ENCODE results near the gene HSPA8.
"Not testable (repeated sequence)": the region's sequence is repeated elsewhere in the genome, so short reads cannot be mapped to it uniquely, and the experiment has no call there.

Gene HSPA8

DNA sequence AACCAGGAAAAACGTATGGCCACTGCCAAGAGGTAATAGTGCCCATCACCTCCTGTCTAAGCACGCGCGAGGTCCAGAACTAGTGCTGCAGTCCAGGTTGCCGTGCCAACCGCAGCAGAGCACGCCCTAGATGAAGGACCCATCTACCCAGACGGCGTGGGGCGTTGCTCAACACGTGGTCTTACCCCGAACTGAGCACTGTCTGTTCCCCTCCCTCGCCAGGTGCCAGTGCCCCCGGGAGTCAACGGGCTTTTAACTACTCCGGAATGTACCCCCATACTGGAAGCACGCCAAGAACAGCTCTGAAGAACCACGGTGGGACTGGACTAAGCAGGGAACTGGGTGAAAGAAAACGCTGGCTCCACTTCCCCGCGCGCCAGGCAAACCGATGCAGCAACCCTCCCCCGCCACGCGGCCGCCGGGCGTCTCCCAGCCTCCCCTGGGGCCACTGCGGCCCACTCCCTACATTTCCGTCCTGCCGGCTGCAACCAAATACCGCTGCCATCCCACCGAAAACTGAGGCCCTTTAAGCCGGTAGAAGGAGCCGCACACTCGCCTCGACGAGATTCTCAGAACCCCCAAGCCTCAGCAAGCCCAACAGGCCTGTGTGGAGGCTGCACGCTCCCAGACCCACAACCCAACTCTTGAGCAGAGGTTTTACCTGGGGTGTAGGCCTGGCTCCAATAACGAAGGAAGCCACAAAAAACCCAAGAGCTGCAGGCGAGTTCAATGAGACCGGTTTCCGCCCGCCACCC is at the start of gene HSPA8:
Gene HSPA8, minus strand, starts transcription at position 734 of the 755 bp plus-strand sequence. CDS start 812 bp downstream, outside the sequence.
- no peak for DNase-seq

GRCh38 chr11:123111465-123111864 is 49.5 kb upstream of the HSPA8 start:
- DNase-seq = no peak

DNA sequence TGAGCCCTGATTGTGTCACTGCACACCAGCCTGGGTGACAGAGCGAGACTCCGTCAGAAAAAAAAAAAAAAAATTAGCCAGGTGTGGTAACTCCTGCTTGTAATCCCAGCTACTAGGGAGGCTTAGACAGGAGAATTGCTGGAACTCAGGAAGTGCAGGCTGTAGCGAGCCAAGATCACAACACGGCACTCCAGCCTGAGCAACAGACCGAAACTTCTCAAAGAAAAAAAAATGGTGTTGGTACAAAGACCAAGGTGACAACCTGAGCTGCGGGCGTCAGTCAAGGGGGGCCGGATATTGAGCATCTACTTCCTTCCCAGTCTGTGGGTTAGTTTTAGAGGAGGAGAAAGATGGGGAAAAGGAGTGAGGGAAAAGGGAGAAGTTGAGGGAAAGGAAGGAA is 48.5 kb upstream of the HSPA8 start:
- no peak for DNase-seq

- no peak for DNase-seq
Measured at GRCh38 chr11:123107945-123108495, 46.1 kb upstream of the HSPA8 start.

GRCh38 chr11:123104697-123105096 is 42.8 kb upstream of the HSPA8 start:
- DNase-seq = no peak

GRCh38 chr11:123103326-123103980 is 41.5 kb upstream of the HSPA8 start:
- DNase-seq = no peak

- no peak for DNase-seq
Measured at GRCh38 chr11:123100379-123101085, 38.6 kb upstream of the HSPA8 start.

- no peak for DNase-seq
Measured at GRCh38 chr11:123098990-123099389, 37.1 kb upstream of the HSPA8 start.

GRCh38 chr11:123093739-123094138 is 31.8 kb upstream of the HSPA8 start:
- no peak for DNase-seq

GRCh38 chr11:123091506-123091905 is 29.6 kb upstream of the HSPA8 start:
- DNase-seq = no peak

GRCh38 chr11:123090168-123090567 is 28.2 kb upstream of the HSPA8 start:
- not testable (repeated sequence) for DNase-seq

DNA sequence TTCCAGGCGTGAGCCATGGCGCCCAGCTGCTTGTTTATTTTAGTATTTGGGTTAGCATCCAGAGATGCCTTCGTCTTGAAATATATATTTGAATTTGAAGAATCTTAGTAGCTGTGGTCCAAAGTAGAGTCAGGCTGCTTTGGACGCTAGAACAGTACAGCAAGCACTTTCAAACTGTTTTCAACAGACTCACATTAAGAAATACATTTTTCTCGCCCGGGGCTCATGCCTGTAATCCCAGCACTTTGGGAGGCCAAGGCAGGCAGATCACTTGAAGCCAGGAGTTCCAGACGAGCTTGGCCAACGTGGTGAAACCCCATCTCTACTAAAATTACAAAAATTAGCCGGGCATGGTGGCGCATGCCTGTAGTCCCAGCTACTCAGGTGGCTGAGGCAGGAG is 27.0 kb upstream of the HSPA8 start:
- not testable (repeated sequence) for DNase-seq

GRCh38 chr11:123087657-123088056 is 25.7 kb upstream of the HSPA8 start:
- not testable (repeated sequence) for DNase-seq

DNA sequence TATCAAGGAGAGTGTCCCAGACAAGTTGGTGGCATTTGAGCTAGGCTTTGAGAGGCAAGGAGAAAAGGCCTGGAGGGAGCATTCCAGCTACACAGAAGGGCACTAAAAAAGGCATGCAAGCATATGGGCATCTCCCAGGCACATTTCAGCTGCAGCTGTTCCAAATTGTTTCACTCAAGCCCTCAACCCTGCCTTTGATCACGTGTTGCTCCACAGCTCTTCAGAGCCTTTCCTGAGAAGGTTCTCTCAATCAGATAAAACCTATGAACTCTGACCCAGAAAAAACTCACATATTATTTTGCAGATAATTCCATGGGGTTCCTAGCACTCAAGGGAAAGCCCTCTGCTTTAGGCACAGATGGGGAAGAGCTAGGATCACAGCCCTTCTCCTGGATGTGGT is 24.4 kb upstream of the HSPA8 start:
- no peak for DNase-seq

DNA sequence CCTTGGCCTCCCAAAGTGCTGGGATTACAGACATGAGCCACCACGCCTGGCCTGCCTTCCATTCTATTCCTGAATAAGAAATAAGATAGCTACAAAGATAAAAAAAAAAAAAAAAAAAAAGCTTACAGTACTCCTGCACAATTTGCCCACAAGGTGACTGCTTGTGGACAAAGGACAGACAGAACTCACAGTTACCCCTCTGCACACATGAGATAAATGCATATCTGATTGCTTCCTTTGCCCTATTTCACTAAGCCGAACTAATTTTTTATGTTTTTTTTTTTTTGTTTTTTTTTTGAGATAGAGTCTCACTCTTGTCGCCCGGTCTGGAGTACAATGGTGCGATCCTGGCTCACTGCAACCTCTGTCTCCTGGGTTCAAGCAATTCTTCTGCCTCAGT is 23.6 kb upstream of the HSPA8 start:
- DNase-seq = no peak

DNA sequence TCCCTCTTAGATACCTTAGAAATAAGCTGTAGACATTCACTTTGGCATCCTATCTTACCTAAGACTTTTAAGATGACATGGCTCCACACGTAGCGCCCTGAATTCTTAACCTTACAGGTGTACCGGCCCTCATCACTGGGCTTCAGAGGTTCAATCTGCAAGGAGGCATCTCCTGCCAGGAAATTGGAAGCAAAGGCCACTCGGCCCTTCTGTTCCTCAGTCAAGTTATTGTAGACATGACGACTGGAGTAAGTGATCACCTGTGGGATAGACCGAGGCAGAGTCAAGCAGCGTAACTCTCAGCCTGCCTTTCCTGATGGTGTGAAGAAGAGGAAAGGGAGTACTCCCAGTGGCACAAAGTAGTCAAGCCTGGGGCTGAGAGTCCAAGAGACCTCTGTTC is 22.5 kb upstream of the HSPA8 start:
- DNase-seq = no peak

DNA sequence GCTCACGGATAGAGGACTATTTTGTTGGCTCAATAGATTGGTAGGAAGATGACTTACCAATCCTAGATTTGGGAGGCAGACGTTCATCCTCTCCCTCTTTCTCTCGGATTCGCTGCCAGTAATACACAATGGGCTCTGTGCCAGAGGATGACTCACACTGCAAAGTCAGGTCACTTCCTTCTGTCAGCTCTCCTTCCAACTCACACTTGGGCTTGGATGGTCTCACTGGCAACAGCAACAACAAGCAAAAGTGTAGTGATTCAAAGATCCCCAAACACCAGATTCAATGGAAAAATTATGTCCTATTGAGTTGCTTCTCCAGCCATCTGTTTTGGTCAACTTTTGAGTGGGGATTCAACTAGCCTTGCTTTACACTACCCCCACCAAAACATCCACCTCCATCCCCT is 21.7 kb upstream of the HSPA8 start:
- no peak for DNase-seq

DNA sequence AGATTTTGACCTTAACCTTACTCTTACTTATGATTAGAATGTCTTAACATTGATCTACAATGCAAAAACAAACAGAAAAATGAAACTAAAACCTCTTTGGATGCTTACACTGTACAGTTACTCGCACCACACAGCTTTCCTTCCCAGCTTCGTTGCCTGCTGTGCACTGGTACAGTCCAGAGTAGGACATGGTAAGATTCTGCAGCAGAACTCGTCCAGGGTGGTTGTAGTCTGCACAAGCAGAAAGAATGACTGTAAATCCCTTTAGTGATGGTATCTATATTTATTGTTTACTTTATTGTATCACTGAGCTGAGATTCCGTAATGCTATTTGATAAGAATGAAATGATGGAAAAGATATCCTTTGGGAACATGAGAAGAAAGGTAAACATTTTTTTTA is 21.0 kb upstream of the HSPA8 start:
- DNase-seq = no peak

GRCh38 chr11:123080015-123080414 is 18.1 kb upstream of the HSPA8 start:
- DNase-seq = no peak

DNA sequence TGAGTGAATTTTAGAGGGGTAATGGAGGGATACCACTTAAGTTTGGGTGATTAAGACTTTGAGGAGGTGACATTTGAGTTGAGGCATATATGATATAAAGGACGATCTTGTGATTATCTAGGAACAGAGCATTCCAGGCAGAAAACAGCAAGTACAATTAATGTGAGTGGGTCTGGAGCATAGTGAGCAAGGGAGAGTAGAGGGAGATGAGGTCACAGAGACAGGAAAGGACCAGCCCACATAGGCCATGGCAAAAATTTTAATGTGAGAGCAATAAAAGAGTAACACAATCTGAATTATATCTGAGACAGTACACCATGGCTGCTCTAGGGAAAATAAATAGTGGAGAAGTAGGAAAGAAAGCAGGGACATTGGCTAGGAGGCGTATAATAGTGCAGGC is 14.5 kb upstream of the HSPA8 start:
- DNase-seq = no peak

DNA sequence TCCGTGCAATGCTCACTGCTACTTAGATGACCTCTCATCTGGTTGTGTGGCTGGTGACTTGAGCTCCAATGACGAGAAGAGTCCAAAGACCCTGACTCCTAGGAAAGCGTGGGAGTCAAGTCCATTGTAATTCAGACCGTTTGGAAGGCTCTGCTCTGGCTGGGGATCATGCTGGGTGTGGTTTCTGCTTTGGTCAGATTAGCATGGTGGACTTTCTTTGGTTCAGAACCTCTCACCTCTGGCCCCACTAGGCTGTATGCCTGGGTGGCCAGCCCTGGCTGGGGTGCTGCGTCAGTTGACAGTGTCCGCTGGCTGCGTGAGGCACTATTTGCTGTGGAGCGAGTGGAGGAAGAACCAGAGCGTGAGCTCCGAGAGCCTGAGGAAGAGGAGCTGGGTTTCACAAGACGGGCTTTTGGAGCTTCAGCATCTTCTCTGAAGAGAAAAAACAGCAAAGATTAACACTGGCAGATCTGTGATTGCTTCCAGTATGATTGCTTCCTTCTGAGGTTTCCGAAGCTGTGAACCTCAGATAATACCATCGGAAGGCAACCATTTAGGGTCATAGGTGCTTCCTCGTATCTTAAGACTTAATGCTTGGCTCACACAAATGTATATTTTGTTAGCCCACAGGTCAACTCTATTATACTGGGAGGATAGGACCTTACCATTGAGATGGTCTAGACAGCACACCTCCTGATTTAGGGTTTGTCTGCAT is 11.6 kb upstream of the HSPA8 start:
- DNase-seq = no peak

DNA sequence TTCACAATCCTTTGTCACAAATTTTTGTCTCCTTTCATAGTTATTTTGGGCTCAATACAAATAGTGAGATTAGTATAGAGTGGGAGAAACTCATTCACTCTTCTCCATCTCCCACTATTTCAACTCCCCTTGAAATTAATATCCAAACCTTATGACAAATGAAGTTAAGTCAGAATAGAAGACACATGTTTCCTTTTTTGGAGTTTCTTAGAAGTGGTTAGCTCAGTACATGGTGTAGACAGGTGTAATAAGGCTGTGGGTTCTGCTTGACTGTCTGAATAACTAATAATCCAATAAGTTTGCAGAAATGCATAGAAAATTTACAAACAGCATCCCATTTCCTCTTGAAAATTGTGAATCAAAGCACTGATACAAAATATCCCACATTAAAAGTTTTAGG is 10.8 kb upstream of the HSPA8 start:
- DNase-seq = no peak

- no peak for DNase-seq
Measured at GRCh38 chr11:123072332-123072761, 10.4 kb upstream of the HSPA8 start.

Measured in SIG-M5 (cell line).